GM19324 (cell line): ENCODE results near the gene KLHL36.
A peak's percentile ranks its signal among the peaks of the same experiment; 100 is the strongest.
"Not testable (repeated sequence)": the region's sequence is repeated elsewhere in the genome, so short reads cannot be mapped to it uniquely, and the experiment has no call there.

Experiments used
- ATAC-seq: cut with Tn5 transposase; IDR thresholded peaks from one replicate; pipeline ENCODE4 v1.9.1; 2021; ENCODE audit warnings: mild to moderate bottlenecking, moderate library complexity; ENCODE audit not compliant: unreplicated experiment, low FRiP score

Gene KLHL36

GRCh38 chr16:84614968-84615813 lies 33.1 kb upstream of the KLHL36 start:
- no peak for ATAC-seq

- ATAC-seq = no peak
Observed at GRCh38 chr16:84616515-84616914, 31.8 kb upstream of the KLHL36 start.

GRCh38 chr16:84617041-84617790 lies 31.1 kb upstream of the KLHL36 start:
- ATAC-seq = peak; percentile 29

GRCh38 chr16:84617791-84618580 lies 30.3 kb upstream of the KLHL36 start, which contains the start of gene COTL1:
Gene COTL1, minus strand, starts transcription at chr16:84618078. Its CDS starts 164 bp downstream, at chr16:84617914.
- peak; percentile 77 for ATAC-seq

GRCh38 chr16:84618581-84619460 lies 29.5 kb upstream of the KLHL36 start:
- ATAC-seq = no peak

GRCh38 chr16:84620913-84621312 lies 27.4 kb upstream of the KLHL36 start:
- not testable (repeated sequence) for ATAC-seq

GRCh38 chr16:84625556-84625955 lies 22.8 kb upstream of the KLHL36 start:
- ATAC-seq = no peak

- no peak for ATAC-seq
Observed at GRCh38 chr16:84628226-84628731, 20.0 kb upstream of the KLHL36 start.

GRCh38 chr16:84629580-84629979 lies 18.7 kb upstream of the KLHL36 start:
- ATAC-seq = no peak

- no peak for ATAC-seq
Observed at GRCh38 chr16:84630009-84630408, 18.3 kb upstream of the KLHL36 start.

GRCh38 chr16:84630446-84631152 lies 17.7 kb upstream of the KLHL36 start:
- no peak for ATAC-seq

- no peak for ATAC-seq
Observed at GRCh38 chr16:84631153-84631466, 17.2 kb upstream of the KLHL36 start.

GRCh38 chr16:84631886-84632285 lies 16.4 kb upstream of the KLHL36 start:
- ATAC-seq = no peak

- not testable (repeated sequence) for ATAC-seq
Observed at GRCh38 chr16:84632862-84633261, 15.4 kb upstream of the KLHL36 start.

- no peak for ATAC-seq
Observed at GRCh38 chr16:84633622-84634021, 14.7 kb upstream of the KLHL36 start.

- ATAC-seq = no peak
Observed at GRCh38 chr16:84635702-84636101, 12.6 kb upstream of the KLHL36 start.

GRCh38 chr16:84637709-84638108 lies 10.6 kb upstream of the KLHL36 start:
- ATAC-seq = no peak

- ATAC-seq = no peak
Observed at GRCh38 chr16:84638231-84638806, 10.0 kb upstream of the KLHL36 start.

- ATAC-seq = no peak
Observed at GRCh38 chr16:84640145-84640544, 8.2 kb upstream of the KLHL36 start.
